K562 (cell line): ENCODE measurements around the gene MTREX.

Experiments
- ADNP ChIP-seq: fragments of 200-800 bp; sonication (Bioruptor generic); IDR thresholded peaks from 2 replicates; pipeline ENCODE4 v1.6.1; 2016; ENCODE audit warnings: missing genetic modification characterization, missing compliant biosample characterization
- CREB5 ChIP-seq: fragments of 250-450 bp; sonication (Bioruptor Pico); IDR thresholded peaks from 2 replicates; pipeline ENCODE4 v1.5.0; 2020; ENCODE audit warnings: mild to moderate bottlenecking
- CTCF ChIP-seq, 3 experiments: IDR thresholded peaks in 2 of 3; conservative IDR thresholded peaks in 1 of 3; 2 replicates each; pipeline ENCODE4 v1.5.1; 2011 to 2012; ENCODE audit warnings: low read length in 3 of 3, mild to moderate bottlenecking in 3 of 3, control low read depth in 2 of 3, improper control_type of control experiment in 1 of 3, inconsistent platforms in 1 of 3, low read depth in 1 of 3, mixed read lengths in 1 of 3, moderate library complexity in 1 of 3; ENCODE audit not compliant: insufficient read depth in 2 of 3
- EZH2 ChIP-seq: IDR thresholded peaks from 2 replicates; pipeline ENCODE4 v1.6.1; 2012; ENCODE audit warnings: low read depth, mild to moderate bottlenecking, inconsistent platforms, low read length, borderline replicate concordance
- ILF3 ChIP-seq: fragments of 450-650 bp; IDR thresholded peaks from 2 replicates; pipeline ENCODE4 v1.6.1; 2018; ENCODE audit warnings: antibody characterized with exemption, mild to moderate bottlenecking, moderate library complexity, borderline replicate concordance
- MEF2D ChIP-seq: conservative IDR thresholded peaks from 2 replicates; pipeline ENCODE4 v1.6.1; 2016; ENCODE audit warnings: low read depth, missing genetic modification characterization, missing compliant biosample characterization
- NBN ChIP-seq: fragments of 450-650 bp; IDR thresholded peaks from 2 replicates; pipeline ENCODE4 v1.6.1; 2016; ENCODE audit warnings: low read depth, mild to moderate bottlenecking

GRCh38 chr5:55372130-55372925, 64.5 kb downstream of the MTREX start:
- TF ChIP-seq ADNP (tag) (no peak), NBN (no peak), MEF2D (tag) (no peak), CREB5 (CRISPR knock-in tag) (no peak), CTCF (IDR thresholded peaks at IDR 0.05 in 2 of 3, conservative IDR thresholded peaks at IDR 0.05 in 1 of 3; ENCODE audit: insufficient read depth in 2 of 3, low read depth in 1 of 3, low read length in 3 of 3) (no peak), EZH2 (no peak), ILF3 (no peak)
